ENCODE measurements around the gene SNRPD1. TPM values are rescaled to one million over a fixed set of nuclear protein-coding genes. Genes with fewer than 3 reads are reported as not detected.
A peak's percentile ranks its signal among the peaks of the same experiment; 100 is the strongest.
"Not testable (repeated sequence)": the region's sequence is repeated elsewhere in the genome, so short reads cannot be mapped to it uniquely, and the experiment has no call there.

Gene SNRPD1
- 22.6 TPM for total RNA-seq
- long read RNA-seq, full-length matches to known transcripts = 32 of 35 reads
- long read RNA-seq, partial matches to known transcripts = 0 of 35 reads
- long read RNA-seq, other reads (novel, unspliced or antisense) = 3 of 35 reads

DNA sequence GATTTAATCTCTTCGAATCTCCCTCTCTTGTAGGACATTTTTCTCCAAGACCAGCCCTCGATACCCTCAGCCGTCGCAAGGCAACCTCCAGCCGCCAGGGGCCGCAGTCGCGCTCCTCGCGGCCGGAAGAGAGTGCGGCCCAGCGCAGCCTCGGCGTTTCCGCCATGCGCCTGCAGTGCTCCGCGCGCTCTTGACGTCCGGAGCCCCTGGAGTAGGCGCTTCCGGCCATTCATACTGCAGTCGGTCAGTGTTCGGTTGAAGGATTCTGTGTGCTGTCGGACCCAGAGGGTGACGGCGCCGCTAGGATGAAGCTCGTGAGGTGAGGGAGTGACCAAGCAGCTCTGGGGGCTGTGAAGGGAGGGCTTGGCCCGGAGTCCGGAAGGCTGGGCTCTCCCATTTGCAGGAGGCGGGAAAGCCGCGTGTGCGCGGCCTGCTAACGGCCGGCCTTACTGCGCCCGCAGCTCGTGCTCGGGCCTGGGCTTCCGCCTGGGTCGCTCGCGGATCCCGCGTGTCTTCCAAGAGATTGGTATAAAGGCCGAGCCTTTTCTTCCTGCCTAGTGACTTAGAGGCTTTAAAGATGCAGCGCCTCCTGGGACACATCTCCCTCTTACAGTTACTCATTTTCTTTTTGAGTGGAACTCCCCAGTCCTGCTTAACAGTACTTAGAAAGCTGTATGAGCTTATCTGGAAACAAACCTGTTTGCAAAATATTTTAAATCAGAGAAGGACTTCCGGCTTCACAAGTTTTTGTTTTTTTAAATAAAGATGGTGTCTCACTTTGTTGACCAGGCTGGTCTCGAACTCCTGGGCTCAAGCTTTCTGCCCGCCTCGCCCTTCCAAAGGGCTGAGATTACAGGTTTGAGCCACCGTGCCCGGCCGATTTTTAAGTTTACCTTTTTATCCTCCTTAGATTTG is at the start of gene SNRPD1:
Gene SNRPD1 (plus strand): TSS at position 190 of the 915 bp plus-strand sequence. CDS start 116 bp downstream, at position 306.
- intact Hi-C loops (cut with micrococcal nuclease) = no loop called here
- DNase-seq (peak; percentile 94), ATAC-seq (peak; percentile 100)

DNA sequence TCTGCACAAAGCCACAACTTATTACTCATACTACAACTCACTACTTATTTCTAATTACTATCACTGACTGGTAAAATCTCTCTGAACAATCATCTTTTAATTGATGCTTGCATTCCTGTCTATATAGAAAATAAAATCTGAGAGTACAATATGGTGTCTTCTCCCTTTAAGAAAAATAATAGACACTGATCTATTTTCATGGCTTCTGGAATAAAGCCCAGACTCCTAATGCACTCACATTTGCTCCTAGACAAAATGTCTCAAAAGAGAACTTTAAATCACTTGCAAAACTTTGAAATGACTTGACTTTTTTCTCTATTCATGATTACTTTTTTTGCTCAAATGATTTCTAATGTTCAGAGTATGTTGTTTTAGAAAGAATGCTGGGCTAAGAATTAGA is 40.3 kb upstream of the SNRPD1 start:
- ATAC-seq (no peak), DNase-seq (no peak)
- intact Hi-C loops (cut with micrococcal nuclease) = no loop called here

DNA sequence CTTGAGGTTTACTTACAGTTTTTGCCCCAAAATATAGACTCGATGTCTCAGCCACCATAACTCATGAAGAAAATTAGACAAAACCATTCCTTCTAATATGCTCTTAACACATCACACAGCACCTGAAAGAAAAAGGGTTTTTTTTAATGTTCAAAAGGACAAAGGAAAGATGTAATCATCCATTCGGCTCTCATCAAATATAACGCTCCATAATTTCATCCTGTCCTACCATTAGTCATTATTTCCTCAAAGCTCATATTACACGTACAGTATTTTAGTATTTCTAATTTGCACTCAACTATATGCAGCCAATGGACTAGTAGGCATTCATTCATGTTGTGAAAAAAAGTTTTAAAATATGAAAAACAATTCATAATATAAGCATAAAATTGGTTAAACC is 36.5 kb upstream of the SNRPD1 start:
- DNase-seq (no peak), ATAC-seq (no peak)
- intact Hi-C loops (cut with micrococcal nuclease) = no loop called here

DNA sequence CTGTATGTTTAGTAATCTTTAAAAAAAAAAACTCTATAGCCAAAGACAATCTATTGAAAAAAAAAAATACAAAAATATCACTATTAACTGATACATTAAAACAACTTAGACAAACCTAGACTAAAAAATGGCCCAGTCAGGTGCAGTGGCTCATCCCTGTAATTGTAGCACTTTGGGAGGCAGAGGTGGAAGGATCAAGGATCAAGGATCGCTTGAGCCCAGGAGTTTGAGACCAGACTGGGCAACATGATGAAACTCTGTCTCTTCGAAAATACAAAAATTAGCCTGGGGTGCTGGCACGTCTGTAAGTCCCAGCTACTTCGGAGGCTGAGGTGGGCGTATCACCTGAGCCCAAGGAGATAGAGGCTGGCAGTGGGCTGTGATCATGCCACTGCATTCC is 27.7 kb upstream of the SNRPD1 start:
- DNase-seq = no peak
- ATAC-seq = no peak
- intact Hi-C loops (cut with micrococcal nuclease) = no loop called here

DNA sequence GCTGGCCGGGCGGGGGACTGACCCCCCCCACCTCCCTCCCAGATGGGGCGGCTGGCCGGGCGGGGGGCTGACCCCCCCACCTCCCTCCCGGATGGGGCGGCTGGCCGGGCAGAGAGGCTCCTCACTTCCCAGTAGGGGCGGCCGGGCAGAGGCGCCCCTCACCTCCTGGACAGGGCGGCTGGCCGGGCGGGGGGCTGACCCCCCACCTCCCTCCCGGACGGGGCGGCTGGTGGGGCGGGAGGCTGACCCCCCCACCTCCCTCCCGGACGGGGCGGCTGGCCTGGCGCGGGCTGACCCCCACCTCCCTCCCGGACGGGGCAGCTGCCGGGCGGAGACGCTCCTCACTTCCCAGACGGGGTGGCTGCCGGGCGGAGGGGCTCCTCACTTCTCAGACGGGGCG is 19.8 kb upstream of the SNRPD1 start:
- intact Hi-C loops (cut with micrococcal nuclease); DNase-seq; ATAC-seq: not testable (repeated sequence)

DNA sequence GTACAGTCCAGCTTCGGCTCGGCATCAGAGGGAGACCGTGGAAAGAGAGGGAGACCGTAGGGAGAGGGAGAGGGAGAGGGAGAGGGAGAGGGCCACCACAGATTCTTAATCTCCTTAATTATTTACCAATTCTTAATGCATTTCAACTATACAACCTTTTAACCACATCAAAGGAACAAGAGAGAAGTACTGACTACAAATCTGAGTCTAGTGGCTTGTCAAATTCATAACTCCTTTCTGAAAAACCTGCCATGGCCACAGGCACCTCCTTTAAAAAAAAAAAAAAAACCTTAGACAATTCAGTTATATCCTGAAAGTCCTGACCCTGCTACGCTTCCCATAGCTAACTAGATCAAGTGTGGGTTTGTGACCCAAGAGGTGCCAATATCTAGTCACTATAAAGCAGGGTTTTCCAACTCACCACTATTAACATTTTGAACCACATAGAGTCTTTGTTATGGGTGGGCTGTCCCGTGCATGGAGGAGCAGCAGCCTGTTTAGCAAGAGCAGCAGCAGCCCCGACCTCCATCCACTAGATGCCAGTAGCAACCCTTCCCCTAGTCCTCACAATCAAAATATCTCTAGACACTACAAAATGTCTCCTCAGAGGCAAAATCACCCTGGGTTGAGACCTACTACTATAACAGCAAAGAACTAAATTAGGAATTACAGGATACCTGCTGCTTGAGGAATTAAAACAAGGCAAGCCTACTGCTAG is 18.4 kb upstream of the SNRPD1 start:
- ATAC-seq (no peak), DNase-seq (no peak)
- intact Hi-C loops (cut with micrococcal nuclease) = no loop called here

DNA sequence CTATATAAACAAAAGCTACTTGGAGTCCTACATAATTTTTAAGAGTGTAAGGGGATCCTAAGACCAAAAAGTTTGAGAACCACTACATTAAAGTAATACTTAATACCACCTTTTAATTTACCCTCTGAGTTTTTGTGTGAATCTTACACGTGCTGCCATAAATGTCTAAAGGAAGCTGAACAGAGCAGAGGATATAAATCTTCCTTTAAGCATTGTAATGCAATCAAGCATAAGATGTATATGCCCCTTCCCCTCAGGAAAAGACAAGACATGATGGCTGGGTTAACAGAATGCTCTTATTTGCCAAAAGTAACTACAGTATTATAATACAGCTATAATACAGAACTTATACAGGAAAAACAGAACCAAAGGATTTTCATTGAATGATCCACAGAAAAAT is 14.5 kb upstream of the SNRPD1 start:
- DNase-seq (no peak), ATAC-seq (no peak)
- intact Hi-C loops (cut with micrococcal nuclease) = no loop called here

DNA sequence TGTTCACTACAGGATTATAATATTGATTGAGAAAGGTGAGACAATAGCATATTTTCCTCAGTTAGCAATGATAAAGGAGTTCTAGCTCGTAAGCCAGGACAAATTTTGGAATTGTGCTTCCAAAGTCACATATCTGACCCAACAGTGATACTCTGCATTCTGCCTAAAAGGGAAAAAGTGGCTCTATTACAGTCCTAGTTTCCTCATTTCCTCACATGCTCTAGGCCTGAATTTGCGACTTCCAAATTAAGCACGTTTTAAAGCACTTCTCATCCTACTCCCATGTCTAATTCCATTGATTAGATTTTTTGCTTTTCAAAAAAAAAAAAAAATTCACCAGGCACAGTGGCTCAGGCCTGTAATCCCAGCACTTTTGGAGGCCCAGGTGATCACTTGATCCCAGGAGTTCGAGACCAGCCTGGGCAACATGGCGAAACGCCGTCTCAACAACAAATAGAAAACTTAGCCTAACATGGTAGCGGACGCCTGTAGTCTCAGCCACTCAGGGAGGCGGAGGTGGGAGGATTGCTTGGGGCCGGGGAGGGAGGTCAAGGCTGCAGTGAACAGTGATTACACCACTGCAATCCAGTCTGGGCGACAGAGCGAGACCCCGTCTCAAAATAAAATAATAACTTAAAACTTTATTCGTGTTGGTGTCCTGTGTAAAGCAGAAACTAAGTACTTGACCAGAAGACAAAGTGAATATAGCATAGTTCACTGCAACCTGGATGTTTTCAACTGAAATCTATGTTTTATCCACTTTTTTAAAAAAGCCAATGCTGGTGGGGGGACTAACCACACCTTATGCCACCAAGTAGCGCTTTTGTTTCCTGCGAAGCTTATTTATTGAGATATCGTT is 13.2 kb upstream of the SNRPD1 start:
- no peak for ATAC-seq
- intact Hi-C loops (cut with micrococcal nuclease) = no loop called here

DNA sequence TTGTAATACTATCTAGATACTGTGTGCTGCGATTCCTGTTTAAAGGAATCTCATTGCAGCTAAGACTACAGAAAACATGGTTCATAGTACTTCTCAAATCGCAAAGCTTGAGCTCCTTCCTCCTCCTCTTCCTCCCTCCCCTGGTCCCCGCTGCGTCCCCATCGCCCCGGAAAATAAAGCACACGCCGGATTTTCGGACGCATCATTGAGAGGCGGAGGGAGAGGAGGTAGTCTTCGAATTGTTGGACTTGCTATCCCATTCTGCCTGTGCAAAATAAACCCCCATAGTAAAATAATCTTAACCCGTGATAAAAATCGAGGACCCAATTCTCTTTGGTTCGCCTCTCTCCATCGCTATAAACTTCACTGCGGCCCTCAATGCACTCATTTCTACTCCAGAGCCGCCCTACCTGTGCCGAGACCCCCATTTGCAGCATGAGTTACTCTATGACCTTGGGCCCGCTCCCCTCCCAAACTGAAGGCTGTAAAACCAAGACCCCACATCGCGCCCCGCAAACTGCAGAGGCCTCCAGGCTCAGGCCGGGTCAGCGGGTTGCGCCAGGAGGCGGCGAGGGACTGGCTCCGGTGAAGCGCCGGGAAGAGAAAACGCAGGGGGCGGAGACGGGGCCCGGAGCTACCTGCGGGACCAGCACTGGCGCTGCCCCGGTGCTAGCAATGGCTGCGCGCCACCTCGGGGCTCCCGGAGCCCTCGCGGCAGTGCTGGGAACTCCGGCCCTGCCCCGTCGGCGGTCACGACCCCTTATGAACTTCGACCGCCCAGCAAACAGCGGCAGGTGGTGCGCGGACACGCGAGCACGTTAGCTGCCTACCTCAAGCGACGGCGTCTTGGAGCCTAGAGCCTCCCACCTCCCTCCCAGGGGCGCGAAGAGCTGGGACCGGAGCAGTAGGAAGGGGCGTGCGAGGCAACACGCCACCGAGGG is 12.3 kb upstream of the SNRPD1 start:
- ATAC-seq (peak; percentile 71), DNase-seq (peak; percentile 72)
- intact Hi-C loops (cut with micrococcal nuclease) = no loop called here

More for the DNA sequence above, 13.2 kb upstream of the SNRPD1 start:
- DNase-seq = no peak

DNA sequence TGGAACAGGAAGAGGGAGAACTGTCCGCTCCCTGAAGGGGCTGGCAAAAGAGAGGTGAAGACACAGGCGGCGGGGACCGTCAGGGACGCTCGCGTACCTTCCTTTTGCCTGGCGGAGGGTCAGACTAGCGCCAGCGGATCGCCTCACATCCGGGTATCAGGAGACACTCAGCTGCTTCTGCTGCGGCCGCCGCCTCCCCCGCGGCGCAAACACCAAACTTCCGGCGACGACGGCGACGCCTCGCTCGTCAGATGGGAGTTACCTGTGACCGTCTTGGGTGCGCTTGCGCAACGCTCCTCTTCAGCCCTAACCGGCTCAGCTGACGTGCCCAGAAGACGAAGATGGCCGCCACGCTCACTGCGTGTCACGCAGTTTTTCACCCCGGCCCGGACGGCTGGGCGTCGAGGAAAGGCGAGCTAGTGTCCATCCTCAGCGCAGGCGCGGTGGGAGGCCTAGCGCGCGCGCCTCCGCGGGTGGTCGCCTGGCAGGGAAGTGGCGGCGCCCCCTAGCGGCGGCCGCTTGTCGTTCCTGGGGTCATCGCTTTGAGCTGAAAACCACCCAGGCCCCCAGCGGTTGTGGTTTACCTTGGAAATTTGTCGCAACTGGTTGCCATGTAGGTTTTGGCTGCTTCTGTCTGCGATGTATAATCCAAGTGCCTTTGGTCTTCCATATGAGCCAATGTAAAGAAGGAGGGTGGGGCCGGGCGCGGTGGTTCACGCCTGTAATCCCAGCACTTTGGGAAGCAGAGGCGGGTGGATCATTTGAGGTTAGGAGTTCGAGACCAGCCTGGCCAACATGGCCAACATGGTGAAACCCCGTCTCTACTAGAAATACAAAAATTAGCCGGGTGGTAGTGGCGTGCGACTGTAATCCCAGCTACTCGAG is 11.3 kb upstream of the SNRPD1 start, which contains the start of gene ESCO1:
Gene ESCO1 (minus strand): TSS at position 179 of the 885 bp plus-strand sequence. CDS start 25,861 bp downstream, outside the sequence.
- intact Hi-C loops (cut with micrococcal nuclease) = no loop called here
- DNase-seq (peak; percentile 96), ATAC-seq (peak; percentile 93)

DNA sequence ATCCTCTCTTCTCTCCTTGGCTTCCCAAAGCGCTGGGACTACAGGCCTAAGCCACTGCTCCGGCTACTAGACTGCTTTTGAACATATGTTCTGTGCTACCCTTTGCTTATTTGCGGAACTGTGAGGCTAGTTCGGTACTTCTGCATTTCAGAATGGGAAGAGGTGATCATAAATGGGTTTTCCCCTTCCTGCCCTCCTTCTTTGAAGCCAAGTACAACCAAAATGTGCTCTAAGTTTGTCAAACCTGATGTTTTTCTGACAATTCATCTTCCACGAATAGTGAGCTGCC is 9.9 kb upstream of the SNRPD1 start:
- ATAC-seq (no peak), DNase-seq (no peak)
- intact Hi-C loops (cut with micrococcal nuclease) = no loop called here

DNA sequence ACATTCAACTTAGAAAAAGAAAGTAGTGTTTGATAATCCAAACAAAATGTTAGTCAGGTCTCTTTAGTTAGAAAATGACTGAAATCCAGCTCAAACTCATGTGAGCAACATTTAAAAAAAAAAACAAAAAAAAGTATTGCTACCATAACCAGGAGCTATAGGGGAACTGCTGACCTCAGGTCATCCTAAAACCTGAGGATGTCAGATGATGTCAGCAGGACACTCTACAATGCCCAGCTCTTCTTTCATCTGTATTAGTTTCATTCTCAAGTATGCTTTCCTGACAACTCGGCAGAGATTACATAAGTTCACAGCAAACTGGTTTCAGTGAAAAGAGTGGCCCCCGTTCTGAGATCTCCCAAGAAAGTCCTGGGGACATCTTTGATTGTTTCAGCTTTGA is 7.4 kb upstream of the SNRPD1 start:
- intact Hi-C loops (cut with micrococcal nuclease) = no loop called here
- ATAC-seq = no peak
- DNase-seq = no peak

DNA sequence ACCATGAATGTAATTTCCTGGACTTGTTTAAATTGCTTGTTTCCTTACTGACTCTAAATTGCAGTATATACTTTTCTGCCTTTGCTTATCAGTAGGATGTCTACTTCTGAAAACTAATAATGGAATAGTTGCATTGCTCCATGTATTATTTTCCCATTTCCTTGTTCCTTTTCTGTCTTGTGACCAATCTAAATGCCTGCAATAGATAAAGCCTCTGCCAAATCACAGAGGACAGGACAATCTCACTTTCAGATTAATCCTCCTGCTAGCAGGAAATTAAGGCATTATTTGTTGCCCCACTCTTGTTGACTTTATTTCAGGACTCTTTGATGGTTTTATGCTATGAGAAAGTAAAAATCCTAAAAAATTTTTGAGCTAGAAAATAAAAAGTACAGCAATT is 6.9 kb upstream of the SNRPD1 start:
- DNase-seq (no peak), ATAC-seq (no peak)
- intact Hi-C loops (cut with micrococcal nuclease) = no loop called here

DNA sequence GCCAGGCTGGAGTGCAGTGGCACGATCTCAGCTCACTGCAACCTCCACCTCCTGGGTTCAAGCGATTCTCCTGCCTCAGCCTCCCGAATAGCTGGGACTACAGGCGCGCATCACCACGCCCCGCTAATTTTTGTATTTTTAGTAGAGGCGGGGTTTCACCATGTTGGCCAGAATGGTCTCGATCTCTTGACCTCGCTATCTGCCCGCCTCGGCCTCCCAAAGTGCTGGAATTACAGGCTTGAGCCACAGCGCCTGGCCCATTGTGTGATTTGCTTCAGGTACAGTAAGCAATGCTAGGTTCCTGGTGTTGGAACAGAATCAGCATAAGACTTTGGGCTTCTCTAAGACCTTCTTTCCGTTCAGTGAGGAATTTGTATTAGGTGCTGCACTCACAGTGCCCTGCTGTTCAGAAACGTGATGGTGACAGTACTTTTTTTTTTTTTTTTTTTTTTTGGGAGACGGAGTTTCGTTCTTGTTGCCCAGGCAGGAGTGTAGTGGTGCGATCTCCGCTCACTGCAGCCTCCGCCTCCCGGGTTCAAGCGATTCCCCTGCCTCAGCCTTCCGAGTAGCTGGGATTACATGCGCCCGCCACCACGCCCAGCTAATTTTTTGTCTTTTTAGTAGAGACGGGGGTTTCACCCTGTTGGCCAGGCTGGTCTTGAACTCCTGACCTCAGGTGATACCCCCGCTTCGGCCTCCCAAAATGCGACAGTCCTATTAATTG is 551 bp upstream of the SNRPD1 start:
- DNase-seq; ATAC-seq; intact Hi-C loops (cut with micrococcal nuclease): not testable (repeated sequence)

DNA sequence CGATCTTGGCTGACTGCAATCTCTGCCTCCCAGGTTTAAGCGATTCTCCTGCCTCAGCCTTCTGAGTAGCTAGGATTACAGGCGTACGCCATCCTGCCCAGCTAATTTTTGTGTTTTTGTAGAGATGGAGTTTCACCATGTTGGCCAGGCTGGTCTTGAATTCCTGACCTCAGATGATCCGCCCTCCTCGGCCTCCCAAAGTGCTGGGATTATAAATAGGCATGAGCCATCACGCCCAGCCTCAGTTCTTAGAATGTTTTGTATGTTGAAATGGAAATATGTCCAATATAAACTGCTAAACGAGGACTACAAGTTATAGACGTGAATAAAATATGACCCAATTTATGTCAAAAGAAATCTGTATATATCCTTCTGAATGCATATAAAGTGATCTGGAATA is 9.5 kb downstream of the SNRPD1 start:
- intact Hi-C loops (cut with micrococcal nuclease); DNase-seq: not testable (repeated sequence)
- ATAC-seq = peak; percentile 56

DNA sequence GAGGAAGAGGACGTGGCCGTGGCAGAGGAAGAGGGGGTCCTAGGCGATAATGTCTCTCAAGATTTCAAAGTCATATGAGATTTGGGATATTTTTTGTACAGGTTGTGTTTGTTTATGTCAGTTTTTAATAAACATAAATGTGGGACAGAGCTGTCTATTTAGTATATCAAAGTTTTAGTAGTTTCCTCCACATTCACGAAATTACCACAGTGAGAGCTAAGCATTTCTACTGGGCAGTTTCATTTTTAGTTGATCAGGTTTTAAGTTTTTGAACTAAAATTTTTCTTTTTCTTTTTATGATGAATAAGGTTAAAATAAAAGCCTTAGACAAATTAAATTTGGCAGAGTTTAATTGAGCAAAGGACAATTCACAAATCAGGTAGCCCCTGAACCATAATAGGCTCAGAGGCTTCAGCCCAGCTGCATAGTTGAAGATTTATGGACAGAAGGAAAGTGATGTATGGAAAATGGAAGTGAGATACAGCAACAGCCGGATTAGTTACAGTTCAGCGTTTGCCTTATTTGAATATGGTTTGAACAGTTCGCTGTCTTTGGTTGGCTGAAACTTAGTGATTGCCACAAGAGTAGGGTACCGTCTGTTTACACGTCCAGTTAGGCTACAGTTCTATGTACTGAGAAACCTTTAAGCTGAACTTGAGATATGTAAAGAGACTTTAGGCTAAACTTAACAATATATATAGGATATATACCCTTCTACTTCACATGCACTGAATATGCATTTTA is 17.1 kb downstream of the SNRPD1 start:
- intact Hi-C loops (cut with micrococcal nuclease) = no loop called here
- no peak for ATAC-seq
- DNase-seq = no peak

Data from left ventricle myocardium superior (tissue), 1 donor.